Naive B cell (primary cell): ENCODE data around the gene MSMP. TPM values are rescaled to one million over a fixed set of nuclear protein-coding genes. Genes with fewer than 3 reads are reported as not detected.

Experiments used
- ATAC-seq, 2 donors: fragments of 150-1000 bp; cut with Tn5 transposase; 2 replicates each; pipeline ENCODE4 v1.10.0; 2021; ENCODE audit warnings: low read depth in 2 of 2, mild to moderate bottlenecking in 2 of 2, moderate library complexity in 2 of 2
- DNase-seq: peaks from one replicate; pipeline ENCODE4 v3.0.0; 2022
- H3K27ac Mint-ChIP-seq, 6 donors: one replicate each; pipeline ENCODE4 v1.8.0; 2020 to 2022; ENCODE audit warnings: mild to moderate bottlenecking in 6 of 6, mixed read lengths in 6 of 6, moderate library complexity in 5 of 6, inconsistent platforms in 2 of 6
- H3K27me3 Mint-ChIP-seq, 3 donors: one replicate each; pipeline ENCODE4 v1.8.0; 2021 to 2022; ENCODE audit warnings: mixed read lengths in 3 of 3, mild to moderate bottlenecking in 1 of 3
- H3K36me3 Mint-ChIP-seq, 2 donors: one replicate each; pipeline ENCODE4 v1.8.0; 2020 to 2022; ENCODE audit warnings: mixed read lengths in 2 of 2, inconsistent platforms in 1 of 2, mild to moderate bottlenecking in 1 of 2
- H3K4me1 Mint-ChIP-seq, 3 donors: one replicate each; pipeline ENCODE4 v1.8.0; 2020 to 2022; ENCODE audit warnings: mixed read lengths in 3 of 3, inconsistent platforms in 1 of 3, mild to moderate bottlenecking in 1 of 3, moderate library complexity in 1 of 3
- H3K4me3 Mint-ChIP-seq, 8 donors: one replicate each; pipeline ENCODE4 v1.8.0; 2020 to 2022; ENCODE audit warnings: mild to moderate bottlenecking in 8 of 8, mixed read lengths in 8 of 8, moderate library complexity in 8 of 8, inconsistent platforms in 2 of 8
- H3K9me3 Mint-ChIP-seq, 7 donors: one replicate each; pipeline ENCODE4 v1.8.0; 2020 to 2022; ENCODE audit warnings: mixed read lengths in 7 of 7, mild to moderate bottlenecking in 5 of 7, inconsistent platforms in 2 of 7, moderate library complexity in 1 of 7
- polyA plus RNA-seq, 6 donors: library from polyadenylated mRNA; unstranded; fragments of 300-500 nt; fragmentation: Illumina TruSeq; gene quantifications; one replicate each; pipeline ENCODE4 v1.2.3, GENCODE V29; 2021; ENCODE audit warnings: low read depth in 6 of 6

Gene MSMP
- polyA plus RNA-seq, 6 donors from 2014 or later, result 2.1 to 7.2 (median 3.6) TPM; not detected in 1

GRCh38 chr9:35732185-35732799 is 21.8 kb downstream of the MSMP start, which contains the start of the genes CREB3 and TLN1:
TSS of gene CREB3 (plus strand) at chr9:35732666. CDS start at chr9:35732773, 107 bp downstream.
TSS of gene TLN1 (minus strand) at chr9:35732195. CDS start at chr9:35725694, 6,501 bp downstream.
- peaks cover 12 to 30% (median 16%) of the 10 kb centered on the region in 3 donors for H3K4me1 Mint-ChIP-seq
- peak; percentile 87 for ATAC-seq
- no peaks in the 10 kb centered on the region for H3K27me3 Mint-ChIP-seq
- peak; percentile 99 for DNase-seq
- no peaks in the 10 kb centered on the region for H3K9me3 Mint-ChIP-seq
- H3K4me3 Mint-ChIP-seq, result peak within 1 kb of the TSS in 2 of 8 donors; percentile 96 to 98
- H3K36me3 Mint-ChIP-seq, result peaks cover 6 to 9% of the 10 kb centered on the region in 2 donors
- peak within 1 kb of the TSS in 5 of 6 donors; percentile 90 to 98 (median 96) for H3K27ac Mint-ChIP-seq

GRCh38 chr9:35731415-35732184 is 22.5 kb downstream of the MSMP start:
- H3K9me3 Mint-ChIP-seq, result no peaks in the 10 kb centered on the region
- H3K36me3 Mint-ChIP-seq, result peaks cover 6 to 9% of the 10 kb centered on the region in 2 donors
- H3K27me3 Mint-ChIP-seq, result no peaks in the 10 kb centered on the region
- ATAC-seq (no peak), DNase-seq (peak; percentile 39)
- peak overlapping the region in 5 of 6 donors; percentile 54 to 98 (median 96) for H3K27ac Mint-ChIP-seq
- H3K4me1 Mint-ChIP-seq, result peaks cover 12 to 30% (median 16%) of the 10 kb centered on the region in 3 donors
- H3K4me3 Mint-ChIP-seq, result peak overlapping the region in 2 of 8 donors; percentile 96 to 98

GRCh38 chr9:35730486-35730854 is 23.6 kb downstream of the MSMP start:
- H3K4me1 Mint-ChIP-seq, result peaks cover 11 to 26% (median 12%) of the 10 kb centered on the region in 3 donors

GRCh38 chr9:35729700-35730485 is 24.2 kb downstream of the MSMP start:
- H3K27me3 Mint-ChIP-seq, result no peaks in the 10 kb centered on the region
- peak overlapping the region in 4 of 6 donors; percentile 33 to 92 (median 55) for H3K27ac Mint-ChIP-seq
- ATAC-seq (no peak), DNase-seq (no peak)
- H3K4me1 Mint-ChIP-seq, result peaks cover 11 to 22% (median 12%) of the 10 kb centered on the region in 3 donors
- H3K4me3 Mint-ChIP-seq, result no peak overlapping the region
- H3K36me3 Mint-ChIP-seq, result peaks cover 0 to 6% of the 10 kb centered on the region in 2 donors
- H3K9me3 Mint-ChIP-seq, result no peaks in the 10 kb centered on the region

More at GRCh38 chr9:35730486-35730854, 23.6 kb downstream of the MSMP start:
- ATAC-seq (no peak), DNase-seq (no peak)
- H3K36me3 Mint-ChIP-seq, result peaks cover 4 to 8% of the 10 kb centered on the region in 2 donors
- H3K4me3 Mint-ChIP-seq, result no peak overlapping the region
- H3K9me3 Mint-ChIP-seq, result no peaks in the 10 kb centered on the region
- peak overlapping the region in 3 of 6 donors; percentile 42 to 92 (median 74) for H3K27ac Mint-ChIP-seq
- no peaks in the 10 kb centered on the region for H3K27me3 Mint-ChIP-seq

GRCh38 chr9:35729101-35729500 is 25.0 kb downstream of the MSMP start:
- DNase-seq (no peak), ATAC-seq (no peak)
- no peaks in the 10 kb centered on the region for H3K9me3 Mint-ChIP-seq
- H3K27ac Mint-ChIP-seq, result no peak overlapping the region
- H3K4me3 Mint-ChIP-seq, result no peak overlapping the region
- peaks cover 0 to 11% of the 10 kb centered on the region in 2 donors for H3K36me3 Mint-ChIP-seq
- no peaks in the 10 kb centered on the region for H3K27me3 Mint-ChIP-seq
- peaks cover 11 to 26% (median 17%) of the 10 kb centered on the region in 3 donors for H3K4me1 Mint-ChIP-seq

- Mint-ChIP-seq H3K9me3 (no peaks in the 10 kb centered on the region), H3K27ac (no peak overlapping the region), H3K4me1 (peaks cover 10 to 25% (median 15%) of the 10 kb centered on the region in 3 donors), H3K27me3 (no peaks in the 10 kb centered on the region), H3K4me3 (no peak overlapping the region), H3K36me3 (peaks cover 0 to 11% of the 10 kb centered on the region in 2 donors)
- DNase-seq (no peak), ATAC-seq (no peak)
These were observed 25.8 kb downstream of the MSMP start for GRCh38 chr9:35728041-35728971.

- Mint-ChIP-seq H3K27me3 (no peaks in the 10 kb centered on the region), H3K4me1 (peaks cover 3 to 20% (median 9%) of the 10 kb centered on the region in 3 donors), H3K36me3 (peaks cover 0 to 11% of the 10 kb centered on the region in 2 donors), H3K4me3 (peak overlapping the region in 1 of 8 donors; percentile 78), H3K27ac (peak overlapping the region in 1 of 6 donors; percentile 30), H3K9me3 (no peaks in the 10 kb centered on the region)
- no peak for ATAC-seq
- DNase-seq, result no peak
These were observed 26.4 kb downstream of the MSMP start for GRCh38 chr9:35727676-35728040.

- peak overlapping the region in 6 of 8 donors; percentile 44 to 88 (median 74) for H3K4me3 Mint-ChIP-seq
- peak; percentile 69 for DNase-seq
- peak overlapping the region in 4 of 6 donors; percentile 83 to 96 (median 92) for H3K27ac Mint-ChIP-seq
- H3K36me3 Mint-ChIP-seq, result peaks cover 5 to 18% of the 10 kb centered on the region in 2 donors
- no peaks in the 10 kb centered on the region for H3K27me3 Mint-ChIP-seq
- peak; percentile 90 to 91 for ATAC-seq
- peaks cover 0 to 22% (median 5%) of the 10 kb centered on the region in 3 donors for H3K4me1 Mint-ChIP-seq
- H3K9me3 Mint-ChIP-seq, result no peaks in the 10 kb centered on the region
These were observed 27.1 kb downstream of the MSMP start for GRCh38 chr9:35726931-35727330.

- DNase-seq (no peak), ATAC-seq (no peak)
- no peak overlapping the region for H3K4me3 Mint-ChIP-seq
- peaks cover 0 to 18% (median 11%) of the 10 kb centered on the region in 3 donors for H3K4me1 Mint-ChIP-seq
- H3K36me3 Mint-ChIP-seq, result peaks cover 13 to 25% of the 10 kb centered on the region in 2 donors
- H3K27me3 Mint-ChIP-seq, result no peaks in the 10 kb centered on the region
- no peaks in the 10 kb centered on the region for H3K9me3 Mint-ChIP-seq
- no peak overlapping the region for H3K27ac Mint-ChIP-seq
These were observed 28.7 kb downstream of the MSMP start for GRCh38 chr9:35725362-35725761.

- H3K4me1 Mint-ChIP-seq, result peaks cover 10 to 27% (median 23%) of the 10 kb centered on the region in 3 donors
- peak overlapping the region in 1 of 6 donors; percentile 57 for H3K27ac Mint-ChIP-seq
- H3K36me3 Mint-ChIP-seq, result peaks cover 13 to 34% of the 10 kb centered on the region in 2 donors
- H3K9me3 Mint-ChIP-seq, result no peaks in the 10 kb centered on the region
- H3K27me3 Mint-ChIP-seq, result no peaks in the 10 kb centered on the region
- no peak for DNase-seq
- ATAC-seq, result no peak
- H3K4me3 Mint-ChIP-seq, result no peak overlapping the region
These were observed 30.2 kb downstream of the MSMP start for GRCh38 chr9:35723908-35724307.

- Mint-ChIP-seq H3K4me1 (peaks cover 14 to 30% (median 28%) of the 10 kb centered on the region in 3 donors), H3K27ac (peak overlapping the region in 2 of 6 donors; percentile 78 to 93), H3K4me3 (no peak overlapping the region), H3K36me3 (peaks cover 14 to 34% of the 10 kb centered on the region in 2 donors), H3K27me3 (no peaks in the 10 kb centered on the region), H3K9me3 (no peaks in the 10 kb centered on the region)
- ATAC-seq, result no peak
- DNase-seq, result no peak
These were observed 30.6 kb downstream of the MSMP start for GRCh38 chr9:35723426-35723825.

- Mint-ChIP-seq H3K4me1 (peaks cover 22 to 34% (median 34%) of the 10 kb centered on the region in 3 donors), H3K9me3 (no peaks in the 10 kb centered on the region), H3K36me3 (peaks cover 32 to 53% of the 10 kb centered on the region in 2 donors), H3K27me3 (no peaks in the 10 kb centered on the region), H3K27ac (peak overlapping the region; percentile 88 to 98 (median 94)), H3K4me3 (peak overlapping the region in 2 of 8 donors; percentile 34 to 77)
- ATAC-seq (no peak), DNase-seq (no peak)
These were observed 34.5 kb downstream of the MSMP start for GRCh38 chr9:35719546-35719945.
